ENCODE measurements around the gene KRT74. TPM values are rescaled to one million over a fixed set of nuclear protein-coding genes. Genes with fewer than 3 reads are reported as not detected.

Gene KRT74
- total RNA-seq, 1 experiment from 2014 or later = not detected

DNA sequence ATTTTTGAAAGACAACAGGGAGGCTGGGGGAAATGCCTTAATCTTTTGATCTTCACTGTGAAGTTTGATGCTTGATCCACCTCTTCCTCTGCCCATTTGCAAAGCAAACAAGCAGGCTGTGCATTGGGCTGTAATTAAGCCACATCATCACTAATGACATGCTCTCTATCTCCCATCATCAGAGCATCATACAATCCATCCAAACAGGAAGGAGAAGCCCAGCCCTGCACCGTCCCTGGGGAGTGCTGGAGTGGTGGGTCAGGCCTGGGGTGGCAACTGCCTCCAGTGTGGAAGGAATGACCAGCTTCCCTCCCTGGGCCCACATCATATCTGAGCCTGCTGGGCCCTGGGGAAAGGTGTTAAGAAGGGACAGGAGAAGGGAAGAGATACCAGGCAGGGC is 6.9 kb upstream of the KRT74 start:
- Mint-ChIP-seq H3K27ac (no peak overlapping the region), H3K27me3 (ENCODE audit: low read depth) (no peaks in the 10 kb centered on the region), H3K4me1 (peaks cover 6% of the 10 kb centered on the region), H3K36me3 (no peaks in the 10 kb centered on the region), H3K4me3 (no peak overlapping the region), H3K9me3 (no peaks in the 10 kb centered on the region)
- ChIA-PET POLR2A (no interaction called here), CTCF (interaction anchor here (1.1 to 2.5 kb wide), 3 partner anchors 290 to 401 kb away, joined by 3 to 12 read pairs (median 5); no protein-coding TSS in a partner anchor)
- no peak for TF ChIP-seq ZNF263 (CRISPR knock-in tag; IDR thresholded peaks at IDR 0.05; ENCODE audit: low read depth)
- TF ChIP-seq, protein P1, sequence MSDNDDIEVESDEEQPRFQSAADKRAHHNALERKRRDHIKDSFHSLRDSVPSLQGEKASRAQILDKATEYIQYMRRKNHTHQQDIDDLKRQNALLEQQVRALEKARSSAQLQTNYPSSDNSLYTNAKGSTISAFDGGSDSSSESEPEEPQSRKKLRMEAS (CRISPR knock-in tag; IDR thresholded peaks at IDR 0.05) = no peak
- no peak for TF ChIP-seq ZNF317 (CRISPR knock-in tag; IDR thresholded peaks at IDR 0.05; ENCODE audit: borderline replicate concordance, low read depth)
- no peak for TF ChIP-seq ATF3 (CRISPR knock-in tag; conservative IDR thresholded peaks at IDR 0.05)
- no peak for TF ChIP-seq FOXK1 (CRISPR knock-in tag; IDR thresholded peaks at IDR 0.05)
- no peak for TF ChIP-seq ZNF532 (CRISPR knock-in tag; IDR thresholded peaks at IDR 0.05; ENCODE audit: borderline replicate concordance)
- TF ChIP-seq PRDM15 (CRISPR knock-in tag; IDR thresholded peaks at IDR 0.05) = no peak
- TF ChIP-seq, protein P2, sequence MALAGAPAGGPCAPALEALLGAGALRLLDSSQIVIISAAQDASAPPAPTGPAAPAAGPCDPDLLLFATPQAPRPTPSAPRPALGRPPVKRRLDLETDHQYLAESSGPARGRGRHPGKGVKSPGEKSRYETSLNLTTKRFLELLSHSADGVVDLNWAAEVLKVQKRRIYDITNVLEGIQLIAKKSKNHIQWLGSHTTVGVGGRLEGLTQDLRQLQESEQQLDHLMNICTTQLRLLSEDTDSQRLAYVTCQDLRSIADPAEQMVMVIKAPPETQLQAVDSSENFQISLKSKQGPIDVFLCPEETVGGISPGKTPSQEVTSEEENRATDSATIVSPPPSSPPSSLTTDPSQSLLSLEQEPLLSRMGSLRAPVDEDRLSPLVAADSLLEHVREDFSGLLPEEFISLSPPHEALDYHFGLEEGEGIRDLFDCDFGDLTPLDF (CRISPR knock-in tag; IDR thresholded peaks at IDR 0.05) = no peak
- TF ChIP-seq, protein P3, sequence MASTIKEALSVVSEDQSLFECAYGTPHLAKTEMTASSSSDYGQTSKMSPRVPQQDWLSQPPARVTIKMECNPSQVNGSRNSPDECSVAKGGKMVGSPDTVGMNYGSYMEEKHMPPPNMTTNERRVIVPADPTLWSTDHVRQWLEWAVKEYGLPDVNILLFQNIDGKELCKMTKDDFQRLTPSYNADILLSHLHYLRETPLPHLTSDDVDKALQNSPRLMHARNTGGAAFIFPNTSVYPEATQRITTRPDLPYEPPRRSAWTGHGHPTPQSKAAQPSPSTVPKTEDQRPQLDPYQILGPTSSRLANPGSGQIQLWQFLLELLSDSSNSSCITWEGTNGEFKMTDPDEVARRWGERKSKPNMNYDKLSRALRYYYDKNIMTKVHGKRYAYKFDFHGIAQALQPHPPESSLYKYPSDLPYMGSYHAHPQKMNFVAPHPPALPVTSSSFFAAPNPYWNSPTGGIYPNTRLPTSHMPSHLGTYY (CRISPR knock-in tag; IDR thresholded peaks at IDR 0.05) = no peak
- TF ChIP-seq ELF4 (CRISPR knock-in tag; IDR thresholded peaks at IDR 0.05; ENCODE audit: low read depth) = no peak
- no peak for TF ChIP-seq IRF1 (CRISPR knock-in tag; IDR thresholded peaks at IDR 0.05)
- TF ChIP-seq, protein P4, sequence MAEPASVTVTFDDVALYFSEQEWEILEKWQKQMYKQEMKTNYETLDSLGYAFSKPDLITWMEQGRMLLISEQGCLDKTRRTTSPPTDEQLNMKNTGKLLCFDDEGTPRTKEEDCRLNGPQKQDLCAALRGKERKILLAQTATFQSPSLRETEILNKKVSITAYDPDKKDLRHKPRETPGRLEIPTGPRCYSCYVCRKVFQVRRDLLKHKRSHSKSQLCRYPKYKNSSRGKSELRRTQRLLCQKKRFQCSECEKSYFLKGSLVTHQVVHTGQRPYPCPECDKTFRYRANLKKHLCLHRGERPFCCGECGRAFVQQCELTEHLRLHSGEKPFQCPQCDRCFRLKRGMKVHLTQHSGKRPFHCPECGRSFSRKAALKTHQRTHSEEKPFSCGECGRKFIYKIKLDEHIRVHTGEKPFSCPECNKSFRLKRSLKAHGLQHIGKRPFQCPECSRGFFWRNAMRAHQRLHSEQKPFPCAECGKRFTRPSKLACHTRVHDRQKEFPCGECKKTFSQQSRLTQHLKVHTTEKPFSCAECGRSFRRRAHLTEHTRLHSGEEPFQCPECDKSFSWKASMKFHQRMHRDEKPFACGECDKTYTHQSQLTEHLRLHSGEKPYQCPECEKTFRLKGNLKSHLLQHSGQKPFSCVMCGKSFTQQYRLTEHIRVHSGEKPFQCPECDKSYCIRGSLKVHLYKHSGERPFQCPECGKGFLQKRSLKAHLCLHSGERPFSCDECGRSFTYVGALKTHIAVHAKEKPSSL (CRISPR knock-in tag; conservative IDR thresholded peaks at IDR 0.05) = no peak
- no peak for TF ChIP-seq HMGA2 (CRISPR knock-in tag; IDR thresholded peaks at IDR 0.05)
- TF ChIP-seq ZNF138 (CRISPR knock-in tag; conservative IDR thresholded peaks at IDR 0.05) = no peak
- no peak for TF ChIP-seq GTF2I (CRISPR knock-in tag; conservative IDR thresholded peaks at IDR 0.05)
- TF ChIP-seq ZNF671 (CRISPR knock-in tag; IDR thresholded peaks at IDR 0.05) = no peak
- TF ChIP-seq STAT6 (CRISPR knock-in tag; conservative IDR thresholded peaks at IDR 0.05; ENCODE audit: low read depth) = no peak
- TF ChIP-seq JUN (CRISPR knock-in tag; IDR thresholded peaks at IDR 0.05) = no peak
- TF ChIP-seq IRF2 (CRISPR knock-in tag; IDR thresholded peaks at IDR 0.05; ENCODE audit: borderline replicate concordance, low read depth) = no peak
- DNase-seq (ENCODE audit: low spot score) (no peak), ATAC-seq (no peak)
